Keratinocyte (primary cell): ENCODE data around the gene YIPF1.

Experiments
- EZH2 ChIP-seq: IDR thresholded peaks from one replicate; pipeline ENCODE4 v1.6.1; 2012; ENCODE audit warnings: inconsistent platforms, mild to moderate bottlenecking, low read length, moderate library complexity
- TF ChIP-seq, protein P1 (sequence below), 3 experiments: IDR thresholded peaks in 1 of 3; conservative IDR thresholded peaks in 1 of 3; optimal IDR thresholded peaks in 1 of 3; 2 replicates in 2 of 3; 3 replicates in 1 of 3; pipeline versions ENCODE3 to v1.5.1; 2011; ENCODE audit warnings: low read length in 3 of 3, mild to moderate bottlenecking in 3 of 3, moderate library complexity in 2 of 3, control low read depth in 1 of 3, inconsistent platforms in 1 of 3; ENCODE audit not compliant: insufficient read depth in 2 of 3; ENCODE audit errors: extremely low read depth in 1 of 3

DNA sequence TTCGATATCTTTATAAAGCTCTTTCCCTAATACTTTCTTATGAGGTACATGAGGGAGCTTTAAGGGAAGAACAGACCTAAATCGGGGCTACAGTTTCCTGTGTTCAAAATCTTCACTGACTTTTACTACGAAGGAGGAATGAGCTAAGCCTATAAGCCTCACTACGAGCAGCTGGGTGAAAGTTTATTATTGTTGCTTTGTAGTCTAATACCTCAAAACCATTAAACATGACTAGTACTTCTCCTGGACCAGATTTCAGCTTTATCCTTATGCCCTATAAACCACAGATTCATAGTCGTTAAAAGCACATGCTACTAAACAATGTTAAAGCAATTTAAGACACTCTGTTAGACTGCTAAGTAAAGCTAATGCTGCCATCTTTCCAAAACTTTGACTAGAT is 81.7 kb downstream of the YIPF1 start:
- TF ChIP-seq, protein P1, sequence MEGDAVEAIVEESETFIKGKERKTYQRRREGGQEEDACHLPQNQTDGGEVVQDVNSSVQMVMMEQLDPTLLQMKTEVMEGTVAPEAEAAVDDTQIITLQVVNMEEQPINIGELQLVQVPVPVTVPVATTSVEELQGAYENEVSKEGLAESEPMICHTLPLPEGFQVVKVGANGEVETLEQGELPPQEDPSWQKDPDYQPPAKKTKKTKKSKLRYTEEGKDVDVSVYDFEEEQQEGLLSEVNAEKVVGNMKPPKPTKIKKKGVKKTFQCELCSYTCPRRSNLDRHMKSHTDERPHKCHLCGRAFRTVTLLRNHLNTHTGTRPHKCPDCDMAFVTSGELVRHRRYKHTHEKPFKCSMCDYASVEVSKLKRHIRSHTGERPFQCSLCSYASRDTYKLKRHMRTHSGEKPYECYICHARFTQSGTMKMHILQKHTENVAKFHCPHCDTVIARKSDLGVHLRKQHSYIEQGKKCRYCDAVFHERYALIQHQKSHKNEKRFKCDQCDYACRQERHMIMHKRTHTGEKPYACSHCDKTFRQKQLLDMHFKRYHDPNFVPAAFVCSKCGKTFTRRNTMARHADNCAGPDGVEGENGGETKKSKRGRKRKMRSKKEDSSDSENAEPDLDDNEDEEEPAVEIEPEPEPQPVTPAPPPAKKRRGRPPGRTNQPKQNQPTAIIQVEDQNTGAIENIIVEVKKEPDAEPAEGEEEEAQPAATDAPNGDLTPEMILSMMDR (optimal IDR thresholded peaks at IDR 0.05 in 1 of 3, IDR thresholded peaks at IDR 0.05 in 1 of 3, conservative IDR thresholded peaks at IDR 0.05 in 1 of 3; ENCODE audit: extremely low read depth in 1 of 3, insufficient read depth in 2 of 3, low read length in 3 of 3) = no peak
- TF ChIP-seq EZH2 = no peak
